Measurements from ENCODE around the gene OR51B6.
"Not testable (repeated sequence)": the region's sequence is repeated elsewhere in the genome, so short reads cannot be mapped to it uniquely, and the experiment has no call there.

The OR51B6 gene

DNA sequence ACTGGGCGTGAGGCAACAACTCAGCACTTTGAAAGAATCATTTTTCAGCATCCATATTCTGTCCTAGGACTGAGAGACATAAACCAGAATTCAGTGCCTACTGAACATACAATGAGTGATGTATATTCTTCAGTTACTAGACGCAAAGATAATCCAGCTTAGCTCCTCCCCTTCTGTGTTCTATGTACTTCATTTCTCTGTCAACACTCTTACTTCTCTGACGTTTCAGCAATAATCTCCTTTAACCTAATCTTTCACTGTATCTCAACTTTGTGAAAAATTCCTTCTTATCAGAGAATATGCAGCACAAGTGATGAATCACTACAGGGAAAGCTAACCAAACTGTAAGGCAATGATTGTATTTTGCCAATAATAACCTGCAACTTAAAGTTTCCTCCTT is 5.5 kb upstream of the OR51B6 start:
- DNase-seq (ENCODE audit: low read depth), result no peak
- TF ChIP-seq, protein P1, sequence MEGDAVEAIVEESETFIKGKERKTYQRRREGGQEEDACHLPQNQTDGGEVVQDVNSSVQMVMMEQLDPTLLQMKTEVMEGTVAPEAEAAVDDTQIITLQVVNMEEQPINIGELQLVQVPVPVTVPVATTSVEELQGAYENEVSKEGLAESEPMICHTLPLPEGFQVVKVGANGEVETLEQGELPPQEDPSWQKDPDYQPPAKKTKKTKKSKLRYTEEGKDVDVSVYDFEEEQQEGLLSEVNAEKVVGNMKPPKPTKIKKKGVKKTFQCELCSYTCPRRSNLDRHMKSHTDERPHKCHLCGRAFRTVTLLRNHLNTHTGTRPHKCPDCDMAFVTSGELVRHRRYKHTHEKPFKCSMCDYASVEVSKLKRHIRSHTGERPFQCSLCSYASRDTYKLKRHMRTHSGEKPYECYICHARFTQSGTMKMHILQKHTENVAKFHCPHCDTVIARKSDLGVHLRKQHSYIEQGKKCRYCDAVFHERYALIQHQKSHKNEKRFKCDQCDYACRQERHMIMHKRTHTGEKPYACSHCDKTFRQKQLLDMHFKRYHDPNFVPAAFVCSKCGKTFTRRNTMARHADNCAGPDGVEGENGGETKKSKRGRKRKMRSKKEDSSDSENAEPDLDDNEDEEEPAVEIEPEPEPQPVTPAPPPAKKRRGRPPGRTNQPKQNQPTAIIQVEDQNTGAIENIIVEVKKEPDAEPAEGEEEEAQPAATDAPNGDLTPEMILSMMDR (IDR thresholded peaks at IDR 0.05; ENCODE audit: control insufficient read depth, extremely low read depth, insufficient read depth), result no peak
- H3K4me3 ChIP-seq (ENCODE audit: low read depth, low read length), result no peak overlapping the region

DNA sequence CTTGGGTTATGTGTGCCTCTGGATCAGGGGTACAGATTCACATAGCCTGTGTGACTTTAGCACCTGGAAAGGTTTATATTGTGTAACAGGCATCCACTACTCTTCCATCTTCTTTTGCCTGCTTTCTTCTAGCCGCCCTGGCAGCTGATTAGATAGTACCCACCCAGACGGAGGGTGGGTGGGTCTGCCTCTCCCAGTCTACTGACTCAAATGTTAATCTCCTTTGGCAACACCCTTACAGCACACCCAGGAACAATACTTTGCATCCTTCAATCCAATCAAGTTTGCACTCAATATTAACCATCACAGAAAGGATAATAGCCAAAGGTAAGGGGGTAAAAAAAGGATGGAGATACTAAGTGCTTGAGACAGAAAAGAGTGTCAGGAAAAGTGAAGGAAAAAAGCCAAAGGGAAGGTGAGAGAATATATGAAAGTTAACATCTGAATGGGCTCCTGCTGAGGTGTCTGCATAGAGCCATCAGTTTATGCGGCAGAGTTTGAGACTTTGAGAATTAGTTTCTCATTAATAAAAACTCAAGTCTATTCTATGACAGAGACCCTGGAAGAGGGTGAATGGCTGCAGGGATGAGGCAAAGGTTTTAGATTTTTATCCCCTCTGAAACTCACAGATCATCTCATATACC is 2.6 kb upstream of the OR51B6 start:
- no peak overlapping the region for H3K4me3 ChIP-seq (ENCODE audit: low read depth, low read length)
- DNase-seq (ENCODE audit: low read depth), result no peak
- TF ChIP-seq, protein P1 (IDR thresholded peaks at IDR 0.05; ENCODE audit: control insufficient read depth, extremely low read depth, insufficient read depth), result no peak

DNA sequence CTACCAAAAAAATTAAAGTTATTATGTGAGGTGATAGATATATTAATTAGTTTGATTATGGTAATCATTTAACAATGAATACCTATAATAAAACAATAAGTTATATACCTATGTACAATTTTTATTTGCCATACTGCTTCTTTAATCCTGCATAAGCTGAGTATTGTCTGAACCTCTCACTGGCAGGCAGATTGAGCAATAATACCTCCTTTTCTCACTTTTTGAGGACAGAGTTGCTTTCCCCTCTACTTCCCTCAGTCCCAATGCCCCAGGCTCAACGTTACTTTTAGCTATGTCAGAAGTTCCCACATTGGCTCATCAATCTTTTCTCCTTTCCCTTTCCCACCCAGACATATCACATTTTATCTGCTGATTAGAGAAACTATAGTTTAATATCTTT is 1.8 kb upstream of the OR51B6 start:
- TF ChIP-seq, protein P1 (IDR thresholded peaks at IDR 0.05; ENCODE audit: control insufficient read depth, extremely low read depth, insufficient read depth), result no peak
- DNase-seq (ENCODE audit: low read depth), result no peak
- no peak overlapping the region for H3K4me3 ChIP-seq (ENCODE audit: low read depth, low read length)

DNA sequence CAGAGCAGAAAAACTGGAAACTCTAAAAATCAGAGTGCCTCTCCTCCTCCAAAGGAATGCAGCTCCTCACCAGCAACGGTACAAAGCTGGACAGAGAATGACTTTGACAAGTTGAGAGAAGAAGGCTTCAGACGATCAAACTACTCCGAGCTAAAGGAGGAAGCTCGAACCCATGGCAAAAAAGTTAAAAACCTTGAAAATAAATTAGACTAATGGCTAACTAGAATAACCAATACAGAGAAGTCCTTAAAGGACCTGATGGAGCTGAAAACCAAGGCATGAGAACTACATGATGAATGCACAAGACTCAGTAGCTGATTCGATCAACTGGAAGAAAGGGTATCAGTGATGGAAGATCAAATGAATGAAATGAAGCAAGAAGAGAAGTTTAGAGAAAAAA is 4.7 kb downstream of the OR51B6 start:
- DNase-seq (ENCODE audit: low read depth), result not testable (repeated sequence)

DNA sequence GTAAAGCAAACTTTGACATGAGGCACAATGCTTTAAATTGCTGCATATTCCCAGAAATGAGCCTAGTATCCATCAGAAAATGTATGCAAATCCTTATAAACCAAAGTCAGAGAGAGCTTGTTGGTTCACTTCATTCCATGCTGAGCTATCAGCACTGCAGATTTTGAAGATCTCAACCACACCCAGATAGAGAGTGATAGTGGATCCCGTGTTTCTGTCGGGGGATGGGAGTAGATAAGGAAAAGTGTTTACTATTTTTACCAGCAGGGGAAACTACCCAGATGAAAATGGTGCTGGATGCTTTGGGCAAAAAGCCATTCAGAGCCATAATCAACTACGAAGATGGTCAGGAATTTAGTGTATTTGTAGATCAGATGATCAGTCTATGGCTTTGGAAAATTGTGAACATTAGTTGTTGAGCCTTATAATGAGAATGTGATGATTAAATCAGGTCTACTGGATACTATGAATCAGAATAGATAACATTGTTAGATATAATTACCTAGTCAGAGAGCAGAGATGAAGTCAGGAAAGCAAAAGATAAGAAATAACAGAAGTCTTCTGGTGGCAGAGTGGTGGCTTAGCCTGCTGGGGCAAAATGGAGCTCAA is 10.8 kb downstream of the OR51B6 start:
- TF ChIP-seq, protein P1 (IDR thresholded peaks at IDR 0.05; ENCODE audit: control insufficient read depth, extremely low read depth, insufficient read depth), result no peak
- H3K4me3 ChIP-seq (ENCODE audit: low read depth, low read length), result no peak overlapping the region
- no peak for DNase-seq (ENCODE audit: low read depth)

More for the DNA sequence above, 4.7 kb downstream of the OR51B6 start:
- H3K4me3 ChIP-seq (ENCODE audit: low read depth, low read length), result not testable (repeated sequence)

DNA sequence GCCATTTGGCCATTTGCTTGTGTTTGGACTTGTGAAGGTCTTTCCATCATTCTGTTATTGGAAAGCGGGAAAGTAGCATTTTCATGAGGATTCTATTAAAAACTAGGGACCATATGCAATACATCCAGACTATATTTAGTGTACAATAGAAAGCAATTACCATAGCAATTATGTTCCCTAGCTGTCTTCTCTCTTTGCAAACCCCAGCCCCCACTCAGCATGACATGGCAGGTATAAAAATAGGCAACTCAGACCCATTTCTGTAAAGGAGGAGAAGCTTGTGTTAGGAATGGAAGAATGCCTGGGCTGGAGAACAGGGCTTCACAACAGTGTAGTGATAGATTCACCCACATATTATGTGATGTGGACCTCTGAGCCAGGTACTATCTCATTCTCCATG is 12.4 kb downstream of the OR51B6 start:
- no peak for DNase-seq (ENCODE audit: low read depth)
- H3K4me3 ChIP-seq (ENCODE audit: low read depth, low read length), result no peak overlapping the region
- TF ChIP-seq, protein P1 (IDR thresholded peaks at IDR 0.05; ENCODE audit: control insufficient read depth, extremely low read depth, insufficient read depth), result no peak

DNA sequence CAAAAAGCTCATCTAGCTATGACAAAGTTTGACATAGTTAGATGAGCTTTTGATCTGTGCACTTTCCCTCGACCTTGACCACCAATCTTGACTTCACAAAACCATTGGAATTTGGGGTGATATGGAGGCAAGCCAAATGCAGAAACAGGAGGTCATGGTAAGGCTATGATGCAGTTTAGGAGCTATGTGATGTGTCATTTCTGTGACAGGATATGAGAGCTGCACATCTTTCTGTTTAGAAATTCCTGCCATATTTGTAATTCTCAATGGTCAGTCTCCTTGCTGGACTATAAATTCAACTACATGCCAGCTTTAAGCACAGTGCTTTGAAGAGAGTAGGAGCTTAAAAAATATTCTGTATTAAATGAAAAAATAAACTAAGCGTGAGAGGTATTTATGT is 12.9 kb downstream of the OR51B6 start:
- H3K4me3 ChIP-seq (ENCODE audit: low read depth, low read length), result no peak overlapping the region
- no peak for DNase-seq (ENCODE audit: low read depth)
- TF ChIP-seq, protein P1 (IDR thresholded peaks at IDR 0.05; ENCODE audit: control insufficient read depth, extremely low read depth, insufficient read depth), result no peak

DNA sequence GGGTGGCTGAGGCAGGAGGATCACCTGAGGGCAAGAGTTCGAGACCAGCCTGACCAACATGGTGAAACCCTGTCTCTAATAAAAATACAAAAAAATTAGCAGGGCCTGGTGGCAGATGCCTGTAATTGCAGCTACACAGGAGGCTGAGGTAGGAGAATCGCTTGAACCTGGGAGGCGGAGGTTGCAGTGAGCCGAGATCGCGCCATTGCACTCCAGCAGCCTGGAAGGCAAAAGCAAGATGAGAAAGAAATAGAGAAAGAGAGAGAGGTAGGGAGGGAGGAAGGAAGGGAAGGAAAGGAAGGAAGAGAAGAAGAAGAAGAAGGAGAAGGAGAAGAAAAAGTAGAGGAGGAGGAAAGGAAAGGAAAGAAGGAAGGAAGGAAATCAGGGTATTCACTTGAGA is 15.1 kb downstream of the OR51B6 start:
- not testable (repeated sequence) for H3K4me3 ChIP-seq (ENCODE audit: low read depth, low read length)

More for the DNA sequence above, 15.1 kb downstream of the OR51B6 start:
- not testable (repeated sequence) for DNase-seq (ENCODE audit: low read depth)
